NT2/D1 (cell line): ENCODE measurements around the gene SEZ6.

ENCODE experiments used
- DNase-seq: peaks from one replicate; pipeline ENCODE4 v3.0.0-alpha.2; 2011; ENCODE audit warnings: low read depth, low spot score
- H3K27me3 ChIP-seq: 2 replicates; pipeline ENCODE4 v1.6.0; 2011; ENCODE audit warnings: mild to moderate bottlenecking; ENCODE audit not compliant: insufficient read length, insufficient read depth
- H3K36me3 ChIP-seq: 2 replicates; pipeline ENCODE4 v1.6.1; 2011; ENCODE audit warnings: mild to moderate bottlenecking, low read length, mixed read lengths; ENCODE audit not compliant: insufficient read depth, insufficient read length
- H3K4me1 ChIP-seq: 2 replicates; pipeline ENCODE4 v1.5.1; 2011; ENCODE audit not compliant: insufficient read depth, insufficient read length
- H3K4me3 ChIP-seq: 2 replicates; pipeline ENCODE4 v1.5.1; 2011; ENCODE audit warnings: low read depth; ENCODE audit not compliant: insufficient read length
- H3K9ac ChIP-seq: 2 replicates; pipeline ENCODE4 v1.6.0; 2011; ENCODE audit warnings: low read depth; ENCODE audit not compliant: insufficient read length
- H3K9me3 ChIP-seq: 2 replicates; pipeline ENCODE4 v1.5.1; 2011; ENCODE audit warnings: mild to moderate bottlenecking, low read length; ENCODE audit not compliant: insufficient read depth
- SUZ12 ChIP-seq: IDR thresholded peaks from 2 replicates; pipeline ENCODE4 v1.6.1; 2011; ENCODE audit not compliant: insufficient read length, insufficient read depth; ENCODE audit errors: extremely low read depth
- YY1 ChIP-seq: IDR thresholded peaks from 2 replicates; pipeline ENCODE4 v1.6.1; 2011; ENCODE audit not compliant: insufficient read length, insufficient read depth
- ZNF274 ChIP-seq: IDR thresholded peaks from 2 replicates; pipeline ENCODE4 v1.6.1; 2011; ENCODE audit warnings: mild to moderate bottlenecking, low read depth, low read length

SEZ6 gene

GRCh38 chr17:29002811-29003210 is 3.0 kb downstream of the SEZ6 start:
- Histone ChIP-seq H3K4me1 (peaks cover 2% of the 10 kb centered on the region), H3K4me3 (no peak overlapping the region), H3K36me3 (no peaks in the 10 kb centered on the region), H3K9ac (no peak overlapping the region), H3K9me3 (no peaks in the 10 kb centered on the region), H3K27me3 (peaks cover 60% of the 10 kb centered on the region)
- DNase-seq = no peak
- TF ChIP-seq YY1 (no peak), SUZ12 (no peak), ZNF274 (no peak)

- TF ChIP-seq YY1 = no peak
- no peak for TF ChIP-seq SUZ12
- TF ChIP-seq ZNF274 = no peak
- H3K9me3 ChIP-seq = no peaks in the 10 kb centered on the region
- no peak overlapping the region for H3K9ac ChIP-seq
- peaks cover 6% of the 10 kb centered on the region for H3K4me1 ChIP-seq
- H3K27me3 ChIP-seq = peaks cover 56% of the 10 kb centered on the region
- no peak for DNase-seq
- H3K4me3 ChIP-seq = no peak overlapping the region
- H3K36me3 ChIP-seq = no peaks in the 10 kb centered on the region
These were observed 4.9 kb downstream of the SEZ6 start for GRCh38 chr17:29000973-29001372.

GRCh38 chr17:28999206-28999605 is 6.6 kb downstream of the SEZ6 start:
- peaks cover 46% of the 10 kb centered on the region for H3K27me3 ChIP-seq
- H3K9ac ChIP-seq = no peak overlapping the region
- no peak for DNase-seq
- H3K9me3 ChIP-seq = no peaks in the 10 kb centered on the region
- H3K4me3 ChIP-seq = no peak overlapping the region
- H3K4me1 ChIP-seq = peaks cover 12% of the 10 kb centered on the region
- no peaks in the 10 kb centered on the region for H3K36me3 ChIP-seq
- TF ChIP-seq SUZ12 = no peak
- TF ChIP-seq ZNF274 = no peak
- no peak for TF ChIP-seq YY1

- no peak for DNase-seq
These were observed 8.0 kb downstream of the SEZ6 start for GRCh38 chr17:28997806-28998205.

GRCh38 chr17:28996554-28997096 is 9.2 kb downstream of the SEZ6 start:
- Histone ChIP-seq H3K9ac (no peak overlapping the region), H3K27me3 (peaks cover 36% of the 10 kb centered on the region), H3K4me1 (peaks cover 19% of the 10 kb centered on the region), H3K9me3 (no peaks in the 10 kb centered on the region), H3K36me3 (no peaks in the 10 kb centered on the region), H3K4me3 (no peak overlapping the region)
- no peak for TF ChIP-seq YY1
- no peak for TF ChIP-seq SUZ12
- no peak for TF ChIP-seq ZNF274
- DNase-seq = no peak

More at GRCh38 chr17:28997806-28998205, 8.0 kb downstream of the SEZ6 start:
- Histone ChIP-seq H3K4me1 (peaks cover 12% of the 10 kb centered on the region), H3K36me3 (no peaks in the 10 kb centered on the region), H3K9ac (no peak overlapping the region), H3K27me3 (peaks cover 36% of the 10 kb centered on the region), H3K4me3 (no peak overlapping the region), H3K9me3 (no peaks in the 10 kb centered on the region)
- TF ChIP-seq YY1 = no peak
- no peak for TF ChIP-seq ZNF274
- TF ChIP-seq SUZ12 = no peak

- peaks cover 28% of the 10 kb centered on the region for H3K27me3 ChIP-seq
- no peaks in the 10 kb centered on the region for H3K36me3 ChIP-seq
- no peaks in the 10 kb centered on the region for H3K9me3 ChIP-seq
- H3K4me3 ChIP-seq = no peak overlapping the region
- DNase-seq = no peak
- peaks cover 17% of the 10 kb centered on the region for H3K4me1 ChIP-seq
- TF ChIP-seq ZNF274 (no peak), SUZ12 (no peak), YY1 (no peak)
- H3K9ac ChIP-seq = no peak overlapping the region
These were observed 12.0 kb downstream of the SEZ6 start for GRCh38 chr17:28993645-28994426.

- peaks cover 29% of the 10 kb centered on the region for H3K27me3 ChIP-seq
- DNase-seq = no peak
- H3K36me3 ChIP-seq = no peaks in the 10 kb centered on the region
- H3K9ac ChIP-seq = no peak overlapping the region
- H3K4me1 ChIP-seq = peaks cover 17% of the 10 kb centered on the region
- H3K4me3 ChIP-seq = no peak overlapping the region
- TF ChIP-seq ZNF274 (no peak), SUZ12 (no peak), YY1 (no peak)
- no peaks in the 10 kb centered on the region for H3K9me3 ChIP-seq
These were observed 12.9 kb downstream of the SEZ6 start for GRCh38 chr17:28992625-28993600.
